HPDE6-E6E7 (cell line): ENCODE data around the gene PUS1.
"Not testable (repeated sequence)": the region's sequence is repeated elsewhere in the genome, so short reads cannot be mapped to it uniquely, and the experiment has no call there.

ENCODE experiments used
- DNase-seq: peaks from one replicate; pipeline ENCODE4 v3.0.0; 2011; ENCODE audit warnings: missing footprints; ENCODE audit errors: extremely low spot score

Gene PUS1

DNA sequence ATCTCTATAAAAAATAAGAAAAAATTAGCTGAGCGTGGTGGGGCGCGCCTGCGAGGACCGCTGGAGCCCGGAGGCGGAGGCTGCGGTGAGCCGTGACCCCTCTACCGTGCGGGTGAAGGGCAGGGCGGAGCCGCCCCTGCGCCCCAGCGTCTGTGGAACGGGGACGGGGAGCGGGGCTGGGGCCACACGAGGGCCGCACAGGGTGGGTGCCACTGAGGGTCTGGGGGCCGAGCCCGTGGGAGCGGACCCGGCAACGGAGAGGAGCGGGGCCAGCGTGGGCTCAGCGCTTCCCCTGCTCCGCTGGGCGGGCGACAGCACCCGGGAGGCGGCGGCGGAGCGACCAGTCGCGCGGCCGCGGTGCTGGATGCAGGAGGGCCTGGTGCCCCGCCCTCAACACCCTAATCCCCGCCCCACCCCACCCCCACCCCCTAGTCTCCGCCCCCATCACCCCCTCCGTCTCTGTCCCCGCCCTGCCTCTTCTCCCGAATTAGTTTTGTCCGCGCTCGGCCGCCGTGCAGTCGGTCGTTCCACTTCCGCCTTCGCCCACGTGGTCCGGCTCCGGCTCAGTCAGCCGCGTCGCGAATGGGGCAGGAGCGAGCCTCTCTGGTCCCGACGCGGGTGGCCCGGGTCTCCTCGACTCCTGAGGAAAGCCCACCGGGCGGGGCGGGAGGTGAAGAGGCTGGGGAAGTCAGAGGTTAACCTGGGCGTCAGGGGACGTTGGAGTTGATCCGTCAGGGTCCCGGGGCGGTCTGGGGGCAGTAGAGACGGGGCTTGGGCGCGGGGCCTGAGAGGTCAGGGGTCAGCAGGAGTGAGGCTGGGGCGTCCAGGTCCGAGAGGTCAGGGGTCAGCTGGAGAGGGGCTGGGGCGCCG is at the start of gene PUS1:
TSS of gene PUS1 (plus strand) at position 566 of the 870 bp plus-strand sequence. CDS start 447 bp downstream, outside the sequence.
- peak; percentile 94 for DNase-seq

- DNase-seq = no peak
Measured at GRCh38 chr12:131882804-131883520, 46.1 kb upstream of the PUS1 start.

- no peak for DNase-seq
Measured at GRCh38 chr12:131883521-131883900, 45.6 kb upstream of the PUS1 start.

DNA sequence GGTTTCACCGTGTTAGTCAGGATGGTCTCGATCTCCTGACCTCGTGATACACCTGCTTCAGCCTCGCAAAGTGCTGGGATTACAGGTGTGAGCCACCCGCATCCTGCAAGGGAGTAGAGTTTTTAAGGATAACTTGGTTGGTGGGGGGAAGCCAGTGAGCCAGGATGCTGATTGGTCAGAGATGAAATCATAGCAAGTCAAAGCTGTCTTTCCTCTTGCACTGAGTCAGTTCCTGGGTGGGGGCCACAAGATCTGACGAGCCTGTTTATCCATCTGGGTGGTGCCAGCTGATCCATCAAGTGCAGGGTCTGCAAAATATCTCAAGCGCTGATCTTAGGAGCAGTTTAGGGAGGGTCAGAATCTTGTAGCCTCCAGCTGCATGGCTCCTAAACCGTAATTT is 44.0 kb upstream of the PUS1 start:
- DNase-seq = not testable (repeated sequence)

DNA sequence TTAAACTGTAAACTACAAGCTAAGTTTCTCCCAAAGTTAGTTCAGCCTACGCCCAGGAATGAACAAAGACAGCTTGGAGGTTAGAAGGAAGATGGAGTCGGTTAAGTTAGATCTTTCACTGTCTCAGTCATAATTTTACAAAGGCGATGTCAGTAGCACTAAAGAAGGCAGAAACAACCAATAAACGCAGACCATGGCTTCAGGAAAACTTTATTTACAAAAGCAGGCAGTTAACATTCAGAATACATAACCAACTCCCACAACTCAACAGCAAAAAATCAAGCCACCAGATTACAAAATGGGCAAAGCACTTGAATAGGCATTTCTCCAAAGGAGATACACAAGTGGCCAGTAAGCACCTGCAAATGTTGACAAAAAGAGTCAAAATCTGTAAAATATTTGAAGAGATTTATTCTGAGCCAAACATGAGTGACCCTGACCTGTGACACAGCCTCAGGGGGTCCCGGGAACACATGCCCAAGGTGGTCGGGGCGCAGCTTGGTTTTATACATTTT is 43.5 kb upstream of the PUS1 start:
- DNase-seq = no peak

DNA sequence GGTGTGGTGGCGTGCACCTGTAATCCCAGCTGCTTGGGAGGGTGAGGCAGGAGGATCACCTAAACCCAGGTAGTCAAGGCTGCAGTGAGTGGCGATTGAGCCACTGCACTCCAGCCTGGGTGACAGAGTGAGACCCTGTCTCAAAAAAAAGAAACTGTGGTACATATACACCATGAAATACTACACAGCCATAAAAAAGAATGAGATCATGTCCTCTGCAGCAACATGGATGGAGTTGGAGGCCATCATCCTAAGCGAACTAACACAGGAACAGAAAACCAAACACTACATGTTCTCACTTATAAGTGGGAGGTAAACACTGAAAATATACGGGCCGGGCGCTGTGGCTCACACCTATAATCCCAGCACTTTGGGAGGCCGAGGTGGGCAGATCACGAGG is 37.4 kb upstream of the PUS1 start:
- DNase-seq = not testable (repeated sequence)

GRCh38 chr12:131892711-131893604 is 36.1 kb upstream of the PUS1 start:
- DNase-seq = no peak

GRCh38 chr12:131893605-131894312 is 35.3 kb upstream of the PUS1 start:
- DNase-seq = no peak

DNA sequence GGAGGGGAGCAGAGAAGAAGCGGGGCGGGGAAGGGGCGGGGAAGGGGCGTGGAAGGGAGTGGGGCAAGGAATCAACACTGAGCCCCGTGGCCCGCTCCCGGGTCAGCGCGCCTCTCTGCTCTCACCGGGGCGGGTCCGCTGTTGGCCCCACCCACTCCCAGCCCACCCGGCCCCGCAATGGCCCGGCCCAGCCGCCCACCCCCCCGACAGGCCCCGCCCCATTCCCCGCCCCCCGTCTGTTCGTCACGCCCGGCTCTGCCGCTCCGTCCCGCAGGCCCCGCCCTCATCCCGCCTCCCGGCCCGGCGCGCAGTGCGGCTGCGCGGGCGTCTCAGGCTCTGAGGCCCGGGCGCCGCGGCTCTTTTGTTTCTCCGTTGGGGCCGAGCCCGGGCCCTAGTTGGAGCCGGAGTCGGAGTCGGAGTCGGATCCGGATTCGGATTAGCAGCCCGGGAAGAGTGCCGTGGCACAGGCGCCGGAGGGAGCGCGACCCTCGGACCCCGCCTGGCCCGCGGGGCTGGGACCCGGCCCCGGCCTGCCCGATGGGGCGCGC is 34.7 kb upstream of the PUS1 start, which contains the start of gene ULK1:
TSS of gene ULK1 (plus strand) at position 310 of the 548 bp plus-strand sequence. CDS start 380 bp downstream, outside the sequence.
- peak; percentile 95 for DNase-seq

DNA sequence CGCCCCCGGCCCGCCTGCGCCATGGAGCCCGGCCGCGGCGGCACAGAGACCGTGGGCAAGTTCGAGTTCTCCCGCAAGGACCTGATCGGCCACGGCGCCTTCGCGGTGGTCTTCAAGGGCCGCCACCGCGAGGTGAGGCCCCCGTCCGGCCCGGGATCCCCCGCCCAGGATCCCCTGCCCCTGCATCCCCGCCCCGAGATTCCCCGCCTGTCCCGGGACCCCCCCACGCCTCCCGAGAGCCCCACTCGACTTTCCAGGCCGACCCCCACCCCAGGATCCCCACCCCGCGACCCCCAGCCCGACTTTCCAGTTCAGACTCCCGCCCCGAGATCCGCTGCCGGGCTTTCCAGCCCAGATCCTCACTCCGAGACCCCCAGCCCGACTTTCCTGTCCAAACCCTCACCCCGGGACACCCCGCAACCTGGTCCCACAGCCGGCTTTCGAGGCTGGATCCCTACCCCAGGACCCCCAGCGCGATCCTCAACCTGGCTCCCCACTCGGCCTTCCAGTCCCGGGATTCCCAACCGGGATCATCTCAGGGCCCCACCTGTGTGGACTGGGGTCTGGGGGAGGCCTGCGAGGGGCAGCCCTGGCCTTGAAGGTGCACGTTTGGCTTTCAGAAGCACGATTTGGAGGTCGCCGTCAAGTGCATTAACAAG is 34.0 kb upstream of the PUS1 start:
- no peak for DNase-seq

DNA sequence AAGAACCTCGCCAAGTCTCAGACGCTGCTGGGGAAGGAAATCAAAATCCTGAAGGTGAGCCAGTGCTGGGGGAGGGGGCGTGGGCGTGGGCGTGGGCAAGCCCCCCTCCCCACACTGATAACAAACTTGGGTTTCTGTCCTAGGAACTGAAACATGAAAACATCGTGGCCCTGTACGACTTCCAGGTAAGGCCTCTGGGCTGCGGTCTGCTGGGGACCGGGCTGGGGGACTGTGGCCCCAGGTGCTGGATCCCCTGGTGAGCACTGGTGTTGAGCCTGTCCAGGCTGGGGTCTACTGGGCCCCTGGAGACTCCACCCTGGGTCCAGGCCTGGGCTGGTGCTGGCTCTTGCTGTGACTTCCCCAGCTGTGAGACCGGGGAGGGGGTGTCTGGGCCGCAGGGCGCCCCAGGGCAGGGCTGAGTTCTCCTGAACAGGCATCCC is 33.4 kb upstream of the PUS1 start:
- DNase-seq = no peak

- peak; percentile 89 for DNase-seq
Measured at GRCh38 chr12:131896080-131896810, 32.8 kb upstream of the PUS1 start.

DNA sequence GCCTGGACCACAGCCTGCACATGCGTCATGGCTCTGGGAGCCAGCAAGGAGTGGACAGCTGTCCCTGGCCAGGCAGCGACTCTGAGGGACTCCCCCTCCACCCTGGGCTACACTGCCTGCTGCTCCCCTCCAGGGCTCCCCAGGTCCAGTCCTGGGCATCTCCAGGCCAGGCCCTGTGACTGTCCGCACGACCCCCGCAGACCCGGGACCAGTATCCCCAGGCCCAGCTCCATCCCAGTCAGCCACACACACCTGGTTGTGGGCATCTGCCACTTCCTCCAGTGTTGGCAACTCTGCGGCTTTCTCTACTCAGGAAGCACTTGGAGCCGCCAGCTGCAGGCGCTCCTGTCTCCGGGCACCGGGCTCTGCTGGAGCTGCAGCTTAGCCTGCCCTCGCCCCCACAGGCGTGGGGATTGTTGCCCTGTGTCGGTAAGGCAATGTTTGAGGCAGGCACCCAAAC is 32.2 kb upstream of the PUS1 start:
- DNase-seq = no peak

DNA sequence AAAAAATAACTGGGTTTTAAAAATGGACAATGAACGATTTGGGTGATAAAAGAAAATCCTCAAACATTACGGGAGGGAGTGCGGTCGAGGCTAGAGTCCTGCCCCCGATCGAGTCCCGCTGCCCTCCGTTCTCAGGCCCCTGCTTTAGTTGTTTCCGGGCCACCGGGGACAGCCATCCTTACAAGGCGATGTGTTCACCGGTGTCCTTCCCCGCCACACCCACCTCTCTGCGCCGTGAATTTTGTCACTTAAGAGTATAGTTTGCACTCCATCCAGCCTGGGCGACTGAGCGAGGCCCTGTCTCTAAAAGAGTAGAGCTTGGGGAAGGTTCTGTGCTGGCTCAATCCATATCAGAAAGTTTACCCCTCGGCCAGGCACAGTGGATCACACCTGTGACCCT is 31.8 kb upstream of the PUS1 start:
- no peak for DNase-seq

DNA sequence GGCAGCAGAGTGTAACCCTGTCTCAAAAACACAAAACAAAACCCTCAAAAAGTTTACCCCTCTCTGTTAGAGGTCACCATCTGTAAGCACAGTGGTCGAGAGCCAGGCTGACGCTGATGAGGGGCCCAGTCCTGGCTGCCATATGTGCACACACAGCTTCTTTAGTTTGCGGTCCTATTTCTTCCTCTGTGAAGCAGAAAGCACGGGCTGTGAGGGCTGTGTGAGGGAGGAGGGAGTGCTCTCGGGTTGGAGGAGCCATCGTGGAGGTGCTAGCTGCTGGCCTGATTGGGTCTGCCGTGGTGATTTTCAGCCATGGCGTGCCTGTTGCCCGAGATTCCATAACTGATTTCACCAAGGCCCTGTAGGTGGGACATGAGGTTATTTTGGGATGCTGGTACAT is 31.2 kb upstream of the PUS1 start:
- DNase-seq = no peak

- DNase-seq = peak; percentile 54
Measured at GRCh38 chr12:131900397-131900796, 28.7 kb upstream of the PUS1 start.

GRCh38 chr12:131901431-131902331 is 27.4 kb upstream of the PUS1 start:
- DNase-seq = peak; percentile 35
